DOHH2 (cell line): ENCODE results near the gene SUPT4H1.

ENCODE experiments used
- H3F3A ChIP-seq: fragments of 200-600 bp; sonication (generic), shearing (Covaris generic); 2 replicates; pipeline ENCODE4 v1.6.0; 2016; ENCODE audit warnings: antibody characterized with exemption, mild to moderate bottlenecking; ENCODE audit not compliant: control insufficient read depth, insufficient read depth
- H3K27ac ChIP-seq: fragments of 200-600 bp; sonication (generic); 2 replicates; pipeline ENCODE4 v1.5.1; 2014; ENCODE audit warnings: low read depth, mild to moderate bottlenecking, low read length, moderate library complexity
- H3K27me3 ChIP-seq: fragments of 200-600 bp; sonication (generic); 2 replicates; pipeline ENCODE4 v1.6.1; 2014; ENCODE audit warnings: mild to moderate bottlenecking, low read length, mixed read lengths; ENCODE audit not compliant: control insufficient read depth
- H3K36me3 ChIP-seq: fragments of 200-600 bp; sonication (generic); 2 replicates; pipeline ENCODE4 v1.6.1; 2014; ENCODE audit warnings: mild to moderate bottlenecking, low read length, moderate library complexity, mixed read lengths; ENCODE audit not compliant: control insufficient read depth
- H3K4me1 ChIP-seq: fragments of 200-600 bp; sonication (generic); 2 replicates; pipeline ENCODE4 v1.6.1; 2014; ENCODE audit warnings: mild to moderate bottlenecking, low read length, mixed read lengths; ENCODE audit not compliant: control insufficient read depth
- H3K4me2 ChIP-seq: fragments of 200-600 bp; sonication (generic); 2 replicates; pipeline ENCODE4 v1.6.0; 2014; ENCODE audit warnings: mild to moderate bottlenecking, low read length, moderate library complexity
- H3K4me3 ChIP-seq: fragments of 200-600 bp; sonication (generic); 2 replicates; pipeline ENCODE4 v1.5.1; 2014; ENCODE audit warnings: mild to moderate bottlenecking, low read length, mixed read lengths
- H3K79me2 ChIP-seq: fragments of 200-600 bp; sonication (generic); 2 replicates; pipeline ENCODE4 v1.6.1; 2014; ENCODE audit warnings: mild to moderate bottlenecking, low read length, mixed read lengths; ENCODE audit not compliant: control insufficient read depth
- H3K9me2 ChIP-seq: fragments of 200-600 bp; sonication (generic); replicated peaks from 2 replicates; pipeline ENCODE4 v1.6.1; 2014; ENCODE audit warnings: mild to moderate bottlenecking, low read length, mixed read lengths; ENCODE audit not compliant: control insufficient read depth
- H3K9me3 ChIP-seq: fragments of 200-600 bp; sonication (generic); 2 replicates; pipeline ENCODE4 v1.6.1; 2014; ENCODE audit warnings: antibody characterized with exemption, low read length, mixed read lengths; ENCODE audit not compliant: control insufficient read depth, insufficient read depth
- H4K20me1 ChIP-seq: fragments of 200-600 bp; sonication (generic); 2 replicates; pipeline ENCODE4 v1.6.0; 2014; ENCODE audit warnings: low read depth, mild to moderate bottlenecking, antibody characterized with exemption, low read length, moderate library complexity; ENCODE audit not compliant: control insufficient read depth, insufficient read depth
- CTCF ChIP-seq: fragments of 200-600 bp; sonication (generic); IDR thresholded peaks from one replicate; pipeline ENCODE4 v1.5.1; 2014; ENCODE audit warnings: antibody characterized with exemption, mild to moderate bottlenecking, low read depth, low read length; ENCODE audit not compliant: poor library complexity, severe bottlenecking
- EZH2phosphoT487 ChIP-seq: fragments of 200-600 bp; sonication (generic); IDR thresholded peaks from 2 replicates; pipeline ENCODE4 v1.6.1; 2017; ENCODE audit warnings: borderline replicate concordance, mild to moderate bottlenecking, antibody characterized with exemption, low read length, moderate library complexity, mixed read lengths

The SUPT4H1 gene

GRCh38 chr17:58373003-58373402 lies 21.0 kb upstream of the SUPT4H1 start:
- Histone ChIP-seq H3K4me2 (no peak overlapping the region), H3K27me3 (peaks cover 3% of the 10 kb centered on the region; the same call in 1 of the 2 replicates), H3K9me3 (no peaks in the 10 kb centered on the region), H4K20me1 (no peaks in the 10 kb centered on the region), H3F3A (no peaks in the 10 kb centered on the region), H3K79me2 (no peaks in the 10 kb centered on the region), H3K36me3 (no peaks in the 10 kb centered on the region), H3K4me1 (no peaks in the 10 kb centered on the region), H3K9me2 (no peaks in the 10 kb centered on the region), H3K4me3 (no peak overlapping the region), H3K27ac (no peak overlapping the region)
- TF ChIP-seq CTCF = no peak
- no peak for TF ChIP-seq EZH2phosphoT487

GRCh38 chr17:58371300-58371950 lies 19.4 kb upstream of the SUPT4H1 start:
- no peaks in the 10 kb centered on the region for H3K9me2 ChIP-seq
- peaks cover 5% of the 10 kb centered on the region for H3K4me1 ChIP-seq
- H3K27ac ChIP-seq = no peak overlapping the region
- no peaks in the 10 kb centered on the region for H3F3A ChIP-seq
- no peaks in the 10 kb centered on the region for H4K20me1 ChIP-seq
- no peak overlapping the region for H3K4me2 ChIP-seq
- no peaks in the 10 kb centered on the region for H3K36me3 ChIP-seq
- no peaks in the 10 kb centered on the region for H3K9me3 ChIP-seq
- H3K27me3 ChIP-seq = peaks cover 3% of the 10 kb centered on the region; the same call in 1 of the 2 replicates
- no peaks in the 10 kb centered on the region for H3K79me2 ChIP-seq
- H3K4me3 ChIP-seq = no peak overlapping the region
- TF ChIP-seq EZH2phosphoT487 (no peak), CTCF (no peak)

- no peaks in the 10 kb centered on the region for H3K9me3 ChIP-seq
- peaks cover 3% of the 10 kb centered on the region; the same call in 1 of the 2 replicates for H3K27me3 ChIP-seq
- no peak overlapping the region for H3K27ac ChIP-seq
- H3F3A ChIP-seq = no peaks in the 10 kb centered on the region
- H3K4me1 ChIP-seq = peaks cover 5% of the 10 kb centered on the region
- no peaks in the 10 kb centered on the region for H3K79me2 ChIP-seq
- no peak overlapping the region for H3K4me3 ChIP-seq
- H3K9me2 ChIP-seq = no peaks in the 10 kb centered on the region
- H3K4me2 ChIP-seq = no peak overlapping the region
- no peak for TF ChIP-seq CTCF
- TF ChIP-seq EZH2phosphoT487 = no peak
- no peaks in the 10 kb centered on the region for H3K36me3 ChIP-seq
- no peaks in the 10 kb centered on the region for H4K20me1 ChIP-seq
These were observed 18.7 kb upstream of the SUPT4H1 start for GRCh38 chr17:58370716-58371115.
